ENCODE measurements around the gene APOBEC3F.
"Not testable (repeated sequence)": the region's sequence is repeated elsewhere in the genome, so short reads cannot be mapped to it uniquely, and the experiment has no call there.

Gene APOBEC3F

DNA sequence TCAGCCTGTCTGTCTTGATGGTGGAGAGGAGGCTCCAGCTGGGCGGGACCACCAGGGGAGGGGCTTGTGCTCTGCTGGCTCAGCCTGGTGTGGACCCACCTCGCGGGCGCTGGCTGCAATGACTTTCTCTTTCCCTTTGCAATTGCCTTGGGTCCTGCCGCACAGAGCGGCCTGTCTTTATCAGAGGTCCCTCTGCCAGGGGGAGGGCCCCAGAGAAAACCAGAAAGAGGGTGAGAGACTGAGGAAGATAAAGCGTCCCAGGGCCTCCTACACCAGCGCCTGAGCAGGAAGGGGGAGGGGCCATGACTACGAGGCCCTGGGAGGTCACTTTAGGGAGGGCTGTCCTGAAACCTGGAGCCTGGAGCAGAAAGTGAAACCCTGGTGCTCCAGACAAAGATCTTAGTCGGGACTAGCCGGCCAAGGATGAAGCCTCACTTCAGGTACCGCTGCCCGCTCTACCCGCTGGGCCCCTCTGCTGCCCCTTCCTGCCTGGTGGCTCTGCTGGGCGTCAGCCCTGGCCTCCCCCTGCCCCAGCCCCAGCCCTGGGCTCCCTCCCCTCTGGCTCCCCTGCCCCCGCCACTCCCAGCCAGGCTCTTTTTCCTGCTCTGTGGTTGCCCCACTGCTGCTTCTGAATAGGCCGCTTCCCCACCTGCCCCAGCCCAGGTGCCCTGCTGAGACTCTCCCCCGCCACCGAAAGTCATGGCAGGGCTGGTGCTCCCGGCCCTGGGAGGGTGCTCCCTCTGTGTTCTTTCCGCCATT is at the start of gene APOBEC3F:
TSS of gene APOBEC3F (plus strand) at position 327 of the 759 bp plus-strand sequence. CDS start at position 424, 97 bp downstream.
- DNase-seq (ENCODE audit: low read depth), result peak; percentile 64

GRCh38 chr22:38992871-38993371 is 47.7 kb upstream of the APOBEC3F start:
- DNase-seq (ENCODE audit: low read depth), result not testable (repeated sequence)

DNA sequence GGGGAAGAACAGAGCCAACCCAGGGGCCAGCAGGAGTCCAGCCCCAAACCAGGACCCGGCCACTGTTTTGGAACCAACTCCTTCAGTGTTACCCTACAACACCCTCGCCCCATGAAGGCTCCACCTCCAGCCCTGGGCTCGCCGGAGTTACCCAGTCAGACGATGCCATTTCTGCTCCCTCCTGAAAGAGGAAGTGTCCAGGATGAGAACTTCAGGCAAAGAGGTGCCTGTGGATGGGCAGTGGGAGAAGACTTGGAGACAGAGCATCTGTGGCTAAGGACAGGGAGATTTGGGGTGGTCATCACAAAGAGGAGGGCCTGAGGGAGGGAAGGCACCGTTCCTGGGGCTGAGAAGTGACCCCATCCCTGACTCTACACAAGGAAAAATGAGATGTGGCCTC is 44.6 kb upstream of the APOBEC3F start:
- no peak for DNase-seq (ENCODE audit: low read depth)

- no peak for DNase-seq (ENCODE audit: low read depth)
Observed at GRCh38 chr22:38997518-38997917, 43.1 kb upstream of the APOBEC3F start.

GRCh38 chr22:39003165-39003638 is 37.5 kb upstream of the APOBEC3F start:
- peak; percentile 48 for DNase-seq (ENCODE audit: low read depth)

GRCh38 chr22:39007177-39007576 is 33.5 kb upstream of the APOBEC3F start:
- no peak for DNase-seq (ENCODE audit: low read depth)

DNA sequence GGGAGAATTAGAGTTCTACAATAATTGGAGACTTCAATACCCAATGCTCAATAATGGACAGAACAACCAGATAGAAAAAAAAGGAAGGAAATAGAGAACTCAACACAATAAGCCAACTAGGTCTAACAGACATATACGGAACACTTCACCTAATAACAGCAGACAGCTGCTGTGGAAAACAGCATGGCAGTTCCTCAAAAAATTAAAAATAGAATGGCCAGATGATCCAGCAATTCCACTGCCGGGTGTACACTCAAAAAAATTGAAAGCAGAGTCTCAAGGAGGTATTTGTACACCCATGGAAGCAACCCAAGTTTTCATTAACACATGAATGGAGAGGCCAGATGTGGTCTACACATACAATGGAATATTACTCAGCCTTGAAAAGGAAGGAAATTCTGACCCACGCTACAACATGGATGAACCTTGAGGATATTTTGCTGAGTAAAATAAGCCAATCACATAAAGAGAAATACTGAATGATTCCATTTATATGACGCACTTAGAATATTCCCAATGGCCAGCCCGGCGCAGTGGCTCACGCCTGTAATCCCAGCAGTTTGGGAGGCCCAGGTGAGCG is 32.3 kb upstream of the APOBEC3F start:
- not testable (repeated sequence) for DNase-seq (ENCODE audit: low read depth)

- no peak for DNase-seq (ENCODE audit: low read depth)
Observed at GRCh38 chr22:39010946-39011345, 29.7 kb upstream of the APOBEC3F start.

GRCh38 chr22:39012533-39013511 is 27.8 kb upstream of the APOBEC3F start:
- DNase-seq (ENCODE audit: low read depth), result no peak

DNA sequence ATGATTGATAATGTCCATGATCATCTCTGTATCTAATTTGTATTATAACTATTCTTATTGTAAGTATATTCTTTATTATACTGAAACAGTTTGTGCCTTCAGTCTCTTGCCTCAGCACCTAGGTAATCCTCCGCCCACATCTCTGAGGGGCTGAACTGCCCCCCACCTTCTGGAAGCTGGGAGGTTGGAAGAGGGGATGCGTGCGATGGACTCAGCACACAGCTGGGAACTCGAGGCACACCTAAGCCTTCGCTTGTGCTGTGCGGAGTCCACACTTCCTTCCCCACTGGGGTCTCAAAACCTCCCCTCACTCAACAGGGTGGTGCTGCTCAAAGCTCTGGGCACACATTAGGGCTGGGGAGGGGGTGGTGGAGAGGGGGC is 27.1 kb upstream of the APOBEC3F start:
- not testable (repeated sequence) for DNase-seq (ENCODE audit: low read depth)

DNA sequence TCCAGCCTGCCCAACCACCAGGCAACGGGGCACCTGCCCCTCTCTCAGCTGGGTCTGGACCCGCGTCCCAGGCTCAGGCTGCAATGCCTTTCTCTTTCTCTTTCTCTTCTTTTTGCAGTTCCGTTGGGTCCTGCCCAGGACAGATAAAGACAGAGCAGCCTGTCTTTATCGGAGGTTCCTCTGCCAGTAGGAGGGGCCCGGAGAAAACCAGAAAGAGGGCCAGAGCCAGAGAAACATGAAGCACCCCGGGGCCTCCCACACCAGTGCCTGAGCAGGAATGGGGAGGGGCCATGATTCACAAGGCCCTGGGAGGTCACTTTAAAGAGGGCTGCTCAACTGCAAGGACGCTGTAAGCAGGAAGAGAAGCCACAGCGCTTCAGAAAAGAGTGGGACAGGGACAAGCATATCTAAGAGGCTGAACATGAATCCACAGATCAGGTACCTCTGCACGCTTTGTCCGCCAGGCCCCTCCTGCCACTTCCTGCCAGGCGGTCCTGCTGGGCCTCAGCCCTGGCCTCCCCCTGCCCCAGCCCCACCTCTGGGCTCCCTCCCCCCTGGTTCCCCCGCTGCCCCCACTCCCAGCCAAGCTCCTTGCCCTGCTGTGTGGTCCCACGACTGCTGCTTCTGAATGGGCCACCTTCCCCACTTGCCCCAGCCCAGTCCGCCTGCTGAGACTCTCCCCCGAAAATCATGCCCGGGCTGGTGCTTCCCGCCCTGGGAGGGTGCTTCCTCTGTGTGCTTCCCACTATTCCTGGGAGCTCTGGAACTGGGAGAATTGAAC is 26.5 kb upstream of the APOBEC3F start, which contains the start of gene APOBEC3C:
TSS of gene APOBEC3C (plus strand) at position 316 of the 781 bp plus-strand sequence. CDS start at position 422, 106 bp downstream.
- DNase-seq (ENCODE audit: low read depth), result peak; percentile 67

- not testable (repeated sequence) for DNase-seq (ENCODE audit: low read depth)
Observed at GRCh38 chr22:39014723-39015121, 25.9 kb upstream of the APOBEC3F start.

- DNase-seq (ENCODE audit: low read depth), result no peak
Observed at GRCh38 chr22:39016592-39016991, 24.1 kb upstream of the APOBEC3F start.

DNA sequence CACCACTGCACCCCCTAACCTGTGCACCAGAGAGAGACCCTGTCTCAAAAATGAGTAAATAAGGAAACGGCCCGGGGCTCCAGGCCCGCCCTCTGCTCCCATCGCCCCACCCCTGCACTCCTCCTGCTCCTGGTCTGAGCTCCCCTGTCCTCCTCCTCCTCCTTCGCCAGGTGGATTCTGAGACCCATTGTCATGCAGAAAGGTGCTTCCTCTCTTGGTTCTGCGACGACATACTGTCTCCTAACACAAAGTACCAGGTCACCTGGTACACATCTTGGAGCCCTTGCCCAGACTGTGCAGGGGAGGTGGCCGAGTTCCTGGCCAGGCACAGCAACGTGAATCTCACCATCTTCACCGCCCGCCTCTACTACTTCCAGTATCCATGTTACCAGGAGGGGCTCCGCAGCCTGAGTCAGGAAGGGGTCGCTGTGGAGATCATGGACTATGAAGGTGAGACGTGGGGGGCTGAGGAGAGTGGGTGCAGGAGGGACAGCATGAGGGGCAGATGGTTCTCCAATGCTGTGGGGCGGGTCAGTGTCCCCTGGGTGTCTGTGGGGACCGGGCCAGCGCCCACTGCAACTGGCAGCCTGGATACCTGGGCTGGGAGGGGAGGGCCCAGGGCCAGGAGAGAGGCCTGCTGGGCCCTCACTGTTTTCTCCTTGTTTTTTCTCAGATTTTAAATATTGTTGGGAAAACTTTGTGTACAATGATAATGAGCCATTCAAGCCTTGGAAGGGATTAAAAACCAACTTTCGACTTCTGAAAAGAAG is 22.9 kb upstream of the APOBEC3F start:
- DNase-seq (ENCODE audit: low read depth), result no peak

- DNase-seq (ENCODE audit: low read depth), result not testable (repeated sequence)
Observed at GRCh38 chr22:39020021-39020651, 20.5 kb upstream of the APOBEC3F start.

GRCh38 chr22:39021552-39022250 is 19.0 kb upstream of the APOBEC3F start:
- no peak for DNase-seq (ENCODE audit: low read depth)

- DNase-seq (ENCODE audit: low read depth), result no peak
Observed at GRCh38 chr22:39024519-39025308, 15.9 kb upstream of the APOBEC3F start.

DNA sequence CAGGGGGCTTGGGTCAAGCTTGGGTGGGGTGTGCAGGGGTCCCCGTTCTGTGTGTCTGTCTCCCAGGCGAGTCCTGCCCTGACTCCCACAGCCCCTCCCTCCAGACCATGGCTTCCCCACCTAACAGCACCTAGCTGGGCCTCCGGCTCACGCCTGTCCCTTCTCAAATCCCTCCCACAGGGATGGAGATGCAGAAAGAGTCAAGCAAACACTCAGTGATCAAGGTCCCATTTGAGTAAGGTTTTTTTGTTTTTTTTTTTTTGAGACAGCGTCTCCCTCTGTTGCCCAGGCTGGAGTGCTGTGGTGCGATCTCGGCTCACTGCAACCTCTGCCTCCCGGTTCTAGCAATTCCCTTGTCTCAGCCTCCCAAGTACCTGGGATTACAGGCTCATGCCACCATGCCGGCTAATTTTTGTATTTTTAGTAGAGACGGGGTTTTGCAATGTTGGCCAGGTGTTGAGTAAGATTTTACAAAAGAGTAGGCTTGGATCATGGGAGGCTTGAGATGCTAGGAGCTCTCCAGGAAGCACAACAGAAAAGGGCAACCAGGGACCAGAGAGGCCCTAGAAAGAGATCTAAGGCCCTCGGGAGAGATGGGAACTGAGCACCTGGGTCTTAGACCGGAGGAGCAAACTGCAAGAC is 14.0 kb upstream of the APOBEC3F start:
- no peak for DNase-seq (ENCODE audit: low read depth)
